H1 (cell line): ENCODE measurements around the gene MSTO1. TPM values are rescaled to one million over a fixed set of nuclear protein-coding genes. Genes with fewer than 3 reads are reported as not detected.

Experiments
- polyA plus RNA-seq, 7 experiments: library from polyadenylated mRNA; depleted of rRNA in 3 of 7; stranded (reverse) in 5 of 7; unstranded in 2 of 7; fragments of >200 nt in 5 of 7; fragments of 200-250 nt in 2 of 7; gene quantifications; 1 replicate in 5 of 7; 2 replicates in 1 of 7; 4 replicates in 1 of 7; pipeline versions ENCODE4 v1.2.1 to v1.2.3, GENCODE V29; 2011 to 2013; ENCODE audit warnings: missing spikeins in 2 of 7, mixed read lengths in 2 of 7
- small RNA-seq: library from polyadenylated mRNA; stranded (forward); fragments of <200 nt; extraction: miRNeasy Mini kit (QIAGEN cat#:217004); gene quantifications from one replicate; pipeline ENCODE3, GENCODE V24; 2013; ENCODE audit not compliant: insufficient read depth
- total RNA-seq: library from RNA; stranded (reverse); fragmentation: NEBNext Ultra II Directional; extraction: Animal tissue kit (Norgen Biotek cat#: 25700); gene quantifications from 2 replicates; pipeline ENCODE4 v1.2.1, GENCODE V29; 2021

The MSTO1 gene
- total and polyA plus RNA-seq, 2 of the 8 experiments (the other 6 are each of a cell fraction or from before 2014, with no cell fraction given): 40.5 to 51.0 TPM

Small RNAs within 50 kb of the gene (small RNA-seq; reads per million reads assigned to genes)
- not detected for gene AL353807.4

Other genes starting within 250 kb of the MSTO1 start
- 22.4 and 27.6 TPM in 2 replicates for gene ASH1L, start 47.4 kb upstream of the MSTO1 start, total RNA-seq
- 7.5 and 8.1 TPM in 2 replicates for gene ASH1L, start 47.4 kb upstream of the MSTO1 start, polyA plus RNA-seq (2011; rRNA removed)
- 44.2 and 46.1 TPM in 2 replicates for gene YY1AP1, start 78.6 kb downstream of the MSTO1 start, total RNA-seq
- 44.8 and 48.6 TPM in 2 replicates for gene YY1AP1, start 78.6 kb downstream of the MSTO1 start, polyA plus RNA-seq (2011; rRNA removed)
- gene DAP3, start 78.9 kb downstream of the MSTO1 start, total RNA-seq: 87.1 and 91.6 TPM in 2 replicates
- 66.3 and 71.4 TPM in 2 replicates for gene DAP3, start 78.9 kb downstream of the MSTO1 start, polyA plus RNA-seq (2011; rRNA removed)
- gene GON4L, start 247.0 kb downstream of the MSTO1 start, total RNA-seq: 52.1 and 52.9 TPM in 2 replicates
- gene GON4L, start 247.0 kb downstream of the MSTO1 start, polyA plus RNA-seq (2011; rRNA removed): 25.7 and 26.2 TPM in 2 replicates
- 9.6 and 9.7 TPM in 2 replicates for gene SYT11, start 249.3 kb downstream of the MSTO1 start, total RNA-seq
- 6.1 and 7.2 TPM in 2 replicates for gene SYT11, start 249.3 kb downstream of the MSTO1 start, polyA plus RNA-seq (2011; rRNA removed)